AG10803 (cell line): ENCODE measurements around the gene ACTR3.

Experiments
- DNase-seq: peaks from one replicate; pipeline ENCODE4 v3.0.0; 2010; ENCODE audit warnings: low read depth
- H3K4me3 ChIP-seq: 2 replicates; pipeline ENCODE4 v1.5.1; 2011; ENCODE audit warnings: mild to moderate bottlenecking, low read length, control low read depth
- TF ChIP-seq, protein P1 (sequence below): conservative IDR thresholded peaks from 2 replicates; pipeline ENCODE4 v1.5.1; 2011; ENCODE audit warnings: mild to moderate bottlenecking, low read length, control low read depth, inconsistent platforms

Gene ACTR3

DNA sequence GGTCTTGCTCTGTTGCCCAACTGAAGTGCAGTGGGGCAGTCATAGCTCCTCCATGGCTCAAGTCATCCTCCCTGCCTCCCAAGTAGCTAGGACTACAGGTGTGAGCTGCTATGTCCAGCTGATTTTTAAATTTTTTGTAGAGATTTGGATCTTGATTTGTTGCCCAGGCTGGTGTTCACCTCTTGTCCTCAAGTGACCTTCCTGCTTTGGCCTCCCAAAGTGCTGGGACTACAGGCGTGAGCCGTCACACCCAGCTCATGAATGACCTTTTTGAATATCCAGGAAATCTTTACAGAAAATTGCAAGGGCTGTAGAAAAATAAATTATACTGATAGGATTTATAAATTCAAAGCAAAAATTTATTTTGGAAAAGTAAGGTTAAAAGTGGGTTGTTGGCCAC, 17.4 kb downstream of the ACTR3 start:
- TF ChIP-seq, protein P1, sequence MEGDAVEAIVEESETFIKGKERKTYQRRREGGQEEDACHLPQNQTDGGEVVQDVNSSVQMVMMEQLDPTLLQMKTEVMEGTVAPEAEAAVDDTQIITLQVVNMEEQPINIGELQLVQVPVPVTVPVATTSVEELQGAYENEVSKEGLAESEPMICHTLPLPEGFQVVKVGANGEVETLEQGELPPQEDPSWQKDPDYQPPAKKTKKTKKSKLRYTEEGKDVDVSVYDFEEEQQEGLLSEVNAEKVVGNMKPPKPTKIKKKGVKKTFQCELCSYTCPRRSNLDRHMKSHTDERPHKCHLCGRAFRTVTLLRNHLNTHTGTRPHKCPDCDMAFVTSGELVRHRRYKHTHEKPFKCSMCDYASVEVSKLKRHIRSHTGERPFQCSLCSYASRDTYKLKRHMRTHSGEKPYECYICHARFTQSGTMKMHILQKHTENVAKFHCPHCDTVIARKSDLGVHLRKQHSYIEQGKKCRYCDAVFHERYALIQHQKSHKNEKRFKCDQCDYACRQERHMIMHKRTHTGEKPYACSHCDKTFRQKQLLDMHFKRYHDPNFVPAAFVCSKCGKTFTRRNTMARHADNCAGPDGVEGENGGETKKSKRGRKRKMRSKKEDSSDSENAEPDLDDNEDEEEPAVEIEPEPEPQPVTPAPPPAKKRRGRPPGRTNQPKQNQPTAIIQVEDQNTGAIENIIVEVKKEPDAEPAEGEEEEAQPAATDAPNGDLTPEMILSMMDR, result no peak
- H3K4me3 ChIP-seq, result no peak overlapping the region
- no peak for DNase-seq

DNA sequence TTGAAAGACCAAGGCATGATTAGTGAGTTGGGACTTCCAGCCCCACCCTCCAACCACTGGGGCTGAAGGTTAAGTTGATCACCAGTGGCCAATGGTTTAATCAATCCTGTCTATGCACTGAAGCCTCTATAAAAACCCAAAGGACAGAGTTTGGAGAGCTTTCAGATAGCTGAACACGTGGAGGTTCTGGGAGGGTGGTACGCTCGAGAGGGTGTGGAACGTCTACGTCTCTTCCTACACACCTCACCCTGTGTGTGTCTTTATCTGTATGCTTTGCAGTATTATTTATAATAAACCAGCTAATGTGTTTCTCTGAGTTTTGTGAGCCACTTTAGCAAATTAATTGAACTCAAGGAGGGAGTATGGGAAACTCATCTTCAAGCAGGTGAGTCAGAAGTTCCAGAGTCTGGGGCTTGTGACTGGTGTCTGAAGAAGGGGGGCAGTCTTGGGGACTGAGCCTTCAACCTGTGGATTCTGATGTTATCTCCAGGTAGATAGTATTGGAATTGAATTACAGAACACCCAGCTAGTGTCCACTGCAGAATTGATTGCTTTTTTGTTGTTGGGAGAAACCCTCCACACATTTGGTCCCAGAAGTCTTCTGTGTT, 20.3 kb downstream of the ACTR3 start:
- no peak for DNase-seq
- TF ChIP-seq, protein P1, result no peak

DNA sequence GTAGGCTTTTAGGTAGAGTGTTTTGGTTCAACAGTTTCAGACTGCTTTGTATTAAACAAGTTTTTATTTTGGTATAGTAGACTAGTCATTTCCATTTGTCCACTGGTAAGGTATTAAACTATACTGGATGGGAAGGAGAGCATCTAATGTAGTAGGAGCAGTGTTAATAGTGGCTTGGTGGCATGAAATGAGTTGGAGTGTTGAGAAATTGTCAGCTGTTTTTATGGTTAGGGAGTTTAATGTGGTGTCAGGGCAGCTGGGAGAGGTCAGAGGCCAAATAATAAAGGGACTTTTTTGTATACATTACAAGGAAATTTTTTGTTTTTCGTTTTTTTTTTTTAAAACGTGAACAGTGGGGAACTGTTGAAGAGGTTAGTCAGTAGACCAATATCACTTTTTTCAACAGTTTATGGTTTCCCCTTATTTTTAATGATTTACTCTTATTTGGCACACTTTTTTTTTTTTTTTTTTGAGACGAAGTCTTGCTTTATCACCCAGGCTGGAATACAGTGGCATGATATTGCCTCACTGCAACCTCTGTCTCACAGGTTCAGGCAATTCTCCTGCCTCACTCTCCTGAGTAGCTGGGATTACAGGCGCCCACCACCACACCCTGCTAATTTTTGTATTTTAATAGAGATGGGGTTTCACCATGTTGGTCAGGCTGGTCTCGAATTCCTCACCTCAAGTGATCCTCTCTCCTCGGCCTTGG, 21.2 kb downstream of the ACTR3 start:
- TF ChIP-seq, protein P1, result no peak
- H3K4me3 ChIP-seq, result no peak overlapping the region
- no peak for DNase-seq

More for the DNA sequence above, 20.3 kb downstream of the ACTR3 start:
- no peak overlapping the region for H3K4me3 ChIP-seq

DNA sequence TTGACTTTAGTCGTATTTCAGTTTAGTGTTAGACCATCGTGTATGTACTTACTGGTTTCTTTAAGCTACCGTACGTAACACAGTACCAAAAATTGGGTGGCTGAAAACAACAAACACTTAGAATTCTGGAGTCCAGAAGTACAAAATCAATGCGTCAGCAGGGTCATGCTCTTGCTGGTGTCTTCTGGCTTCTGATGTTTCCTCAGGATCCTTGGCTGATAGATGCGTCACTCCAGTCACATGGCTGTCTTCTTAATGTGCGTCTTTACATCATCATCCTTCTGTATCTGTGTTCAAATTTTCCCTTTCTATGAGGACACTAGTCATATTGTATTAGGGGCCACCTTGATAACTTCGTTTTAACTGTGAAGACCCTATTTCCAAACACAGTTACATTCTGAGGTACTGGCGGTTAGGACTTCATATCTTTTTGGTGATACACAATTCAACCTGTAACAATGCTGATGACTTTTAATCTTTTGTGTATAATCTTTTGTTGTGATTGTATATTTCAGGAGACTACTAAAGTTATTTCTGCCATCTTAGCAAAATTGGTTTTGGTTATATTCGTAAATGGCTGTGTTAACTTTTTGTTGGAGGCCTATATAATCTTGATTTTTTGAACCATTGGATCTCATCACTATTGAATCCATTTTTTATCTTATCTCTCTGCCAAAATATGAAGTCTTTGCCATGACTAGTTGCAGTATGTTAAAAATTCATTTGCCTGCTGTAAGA, 25.4 kb downstream of the ACTR3 start:
- no peak overlapping the region for H3K4me3 ChIP-seq
- TF ChIP-seq, protein P1, result no peak
- DNase-seq, result no peak

DNA sequence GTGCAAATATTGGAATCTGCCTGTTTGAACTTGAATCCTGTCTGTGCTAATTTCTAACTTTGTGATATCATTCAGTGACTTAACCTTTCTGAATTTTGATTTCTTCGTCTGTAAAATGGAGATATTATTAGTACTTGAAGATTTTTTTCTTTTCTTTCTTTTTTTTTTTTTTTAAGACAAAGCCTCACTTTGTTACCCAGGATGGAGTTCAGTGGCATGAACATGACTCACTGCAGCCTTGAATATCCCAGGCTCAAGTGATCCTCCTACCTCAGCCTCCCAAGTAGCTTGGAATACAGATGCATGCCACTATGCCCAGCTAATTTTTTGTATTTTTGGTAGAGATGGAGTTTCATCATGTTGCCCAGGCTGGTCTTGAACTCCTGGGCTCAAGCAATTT, 28.3 kb downstream of the ACTR3 start:
- TF ChIP-seq, protein P1, result no peak
- no peak for DNase-seq

DNA sequence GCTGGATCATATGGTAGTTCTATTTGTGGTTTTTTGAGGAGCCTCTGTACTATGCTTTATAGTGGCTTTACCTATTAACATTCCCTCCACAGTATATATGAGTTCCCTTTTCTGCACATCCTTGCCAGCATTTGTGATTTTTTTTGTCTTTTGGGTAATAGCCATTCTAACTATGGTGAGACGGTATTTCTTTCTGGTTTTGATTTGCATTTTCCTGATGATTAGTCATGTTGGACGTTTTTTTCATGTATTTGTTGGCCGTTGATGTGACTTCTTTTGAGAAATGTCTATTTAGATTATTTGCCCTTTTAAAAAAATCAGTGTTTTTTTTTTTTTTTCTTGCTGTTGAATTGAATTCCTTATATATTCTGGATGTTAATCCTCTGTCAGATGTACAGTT, 31.1 kb downstream of the ACTR3 start:
- H3K4me3 ChIP-seq, result no peak overlapping the region
- TF ChIP-seq, protein P1, result no peak
- DNase-seq, result peak; percentile 44

More for the DNA sequence above, 28.3 kb downstream of the ACTR3 start:
- no peak overlapping the region for H3K4me3 ChIP-seq
